Skin of body (tissue), 2 donors: ENCODE data around the gene SYNGR2. TPM values are rescaled to one million over a fixed set of nuclear protein-coding genes. Genes with fewer than 3 reads are reported as not detected.
"Not testable (repeated sequence)": the region's sequence is repeated elsewhere in the genome, so short reads cannot be mapped to it uniquely, and the experiment has no call there.

Experiments
- DNase-seq: peaks from one replicate; lab custom pipeline; 2025; lab: John Stamatoyannopoulos, UW
- total RNA-seq: library from RNA; depleted of rRNA; stranded (reverse); fragments of >200 nt; gene quantifications from one replicate; pipeline ENCODE4 v1.2.3, GENCODE V29; 2014

The SYNGR2 gene
- total RNA-seq, 1 donor from 2014 or later = 16.7 TPM

DNA sequence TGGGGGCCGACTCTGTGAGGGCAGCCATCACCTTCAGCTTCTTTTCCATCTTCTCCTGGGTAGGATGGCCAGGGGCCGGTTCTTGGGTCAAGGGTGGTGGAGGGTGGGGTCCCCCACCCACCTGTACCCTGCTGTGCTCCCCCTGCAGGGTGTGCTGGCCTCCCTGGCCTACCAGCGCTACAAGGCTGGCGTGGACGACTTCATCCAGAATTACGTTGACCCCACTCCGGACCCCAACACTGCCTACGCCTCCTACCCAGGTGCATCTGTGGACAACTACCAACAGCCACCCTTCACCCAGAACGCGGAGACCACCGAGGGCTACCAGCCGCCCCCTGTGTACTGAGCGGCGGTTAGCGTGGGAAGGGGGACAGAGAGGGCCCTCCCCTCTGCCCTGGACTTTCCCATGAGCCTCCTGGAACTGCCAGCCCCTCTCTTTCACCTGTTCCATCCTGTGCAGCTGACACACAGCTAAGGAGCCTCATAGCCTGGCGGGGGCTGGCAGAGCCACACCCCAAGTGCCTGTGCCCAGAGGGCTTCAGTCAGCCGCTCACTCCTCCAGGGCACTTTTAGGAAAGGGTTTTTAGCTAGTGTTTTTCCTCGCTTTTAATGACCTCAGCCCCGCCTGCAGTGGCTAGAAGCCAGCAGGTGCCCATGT lies 3.3 kb downstream of the SYNGR2 start:
- DNase-seq = not testable (repeated sequence)

DNA sequence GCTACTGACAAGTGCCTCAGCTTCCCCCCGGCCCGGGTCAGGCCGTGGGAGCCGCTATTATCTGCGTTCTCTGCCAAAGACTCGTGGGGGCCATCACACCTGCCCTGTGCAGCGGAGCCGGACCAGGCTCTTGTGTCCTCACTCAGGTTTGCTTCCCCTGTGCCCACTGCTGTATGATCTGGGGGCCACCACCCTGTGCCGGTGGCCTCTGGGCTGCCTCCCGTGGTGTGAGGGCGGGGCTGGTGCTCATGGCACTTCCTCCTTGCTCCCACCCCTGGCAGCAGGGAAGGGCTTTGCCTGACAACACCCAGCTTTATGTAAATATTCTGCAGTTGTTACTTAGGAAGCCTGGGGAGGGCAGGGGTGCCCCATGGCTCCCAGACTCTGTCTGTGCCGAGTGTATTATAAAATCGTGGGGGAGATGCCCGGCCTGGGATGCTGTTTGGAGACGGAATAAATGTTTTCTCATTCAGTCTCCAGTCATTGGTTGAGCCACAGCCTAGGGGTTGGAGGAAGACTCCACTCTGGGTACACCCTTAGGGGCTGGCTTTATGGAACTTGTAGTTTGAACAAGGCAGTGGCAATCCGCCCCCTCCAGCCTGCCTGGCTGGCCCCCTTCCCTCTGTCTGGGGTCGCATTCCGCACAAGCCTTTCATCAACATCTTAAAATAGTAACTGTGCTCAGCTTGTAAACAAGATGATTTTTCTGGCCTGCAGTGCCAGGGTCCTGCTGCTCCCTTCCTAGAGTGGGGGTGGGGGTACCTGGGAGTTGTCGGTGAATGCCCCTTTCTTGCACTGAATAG lies 4.1 kb downstream of the SYNGR2 start:
- DNase-seq = no peak

GRCh38 chr17:78173097-78173715 lies 4.8 kb downstream of the SYNGR2 start:
- no peak for DNase-seq

DNA sequence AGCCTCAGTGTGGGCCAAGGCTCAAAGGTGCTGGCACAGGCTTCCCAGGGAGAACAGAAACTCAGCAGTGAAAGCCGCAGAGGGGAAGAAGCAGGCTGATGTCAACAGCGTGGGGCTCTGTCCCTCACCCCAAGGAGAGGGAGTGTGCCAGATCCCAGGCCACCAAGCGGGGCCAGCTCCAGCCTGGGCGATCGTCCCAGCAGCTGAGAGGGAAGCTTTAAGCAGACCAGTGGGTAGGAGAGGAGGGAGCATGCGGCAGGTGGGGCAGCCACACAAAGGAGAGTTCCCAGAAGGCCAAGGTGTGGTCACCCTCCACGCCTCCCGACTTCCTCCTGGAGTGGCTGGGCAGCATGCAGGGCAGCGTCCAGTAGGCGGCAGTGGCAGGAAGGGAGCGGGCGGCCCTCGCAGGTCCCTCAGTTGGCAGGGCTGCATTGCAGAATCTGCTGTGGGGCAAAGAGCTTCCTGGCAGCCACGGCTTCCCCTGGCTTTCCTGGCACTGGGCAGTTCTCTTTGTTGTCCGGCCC lies 6.0 kb downstream of the SYNGR2 start:
- DNase-seq = no peak

DNA sequence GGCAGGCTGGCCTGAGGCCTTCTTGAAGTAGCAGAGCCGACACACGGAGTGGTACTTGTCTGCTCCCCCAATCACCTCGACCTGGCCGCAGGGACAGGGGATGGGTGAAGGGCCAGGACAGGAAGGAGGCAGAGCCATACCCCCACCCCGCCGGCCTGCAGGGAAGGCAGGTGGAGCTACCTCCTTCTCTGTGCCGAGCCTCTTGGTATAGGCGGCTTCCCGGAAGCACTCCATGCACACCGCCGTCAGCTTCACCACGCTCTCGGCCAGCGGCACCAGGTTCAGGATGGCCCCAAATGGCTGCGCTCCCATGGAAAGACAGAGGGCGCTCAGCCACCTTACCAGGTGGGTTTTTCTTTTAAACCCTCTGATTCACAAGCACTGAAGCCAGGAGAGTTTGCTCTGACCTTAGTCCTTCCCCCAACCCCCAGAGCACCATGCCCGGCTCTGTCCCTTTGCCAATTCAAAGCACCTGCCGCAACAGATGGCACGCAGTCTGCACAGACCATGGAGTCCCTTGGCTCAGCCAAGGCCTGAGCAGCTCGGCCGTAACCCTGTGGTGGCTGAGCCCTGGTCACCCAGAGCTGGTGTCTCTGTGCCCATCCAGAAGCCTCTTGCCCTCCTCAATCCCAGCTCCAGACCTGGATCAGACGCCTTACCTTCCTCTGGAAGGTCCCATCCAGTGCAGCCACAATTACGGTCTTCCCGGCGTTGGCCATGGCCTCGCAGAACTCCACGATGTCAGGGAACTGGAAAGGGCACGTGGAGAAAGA lies 6.7 kb downstream of the SYNGR2 start:
- DNase-seq = no peak

- DNase-seq = no peak
These were observed 7.2 kb downstream of the SYNGR2 start for GRCh38 chr17:78175643-78175981.

DNA sequence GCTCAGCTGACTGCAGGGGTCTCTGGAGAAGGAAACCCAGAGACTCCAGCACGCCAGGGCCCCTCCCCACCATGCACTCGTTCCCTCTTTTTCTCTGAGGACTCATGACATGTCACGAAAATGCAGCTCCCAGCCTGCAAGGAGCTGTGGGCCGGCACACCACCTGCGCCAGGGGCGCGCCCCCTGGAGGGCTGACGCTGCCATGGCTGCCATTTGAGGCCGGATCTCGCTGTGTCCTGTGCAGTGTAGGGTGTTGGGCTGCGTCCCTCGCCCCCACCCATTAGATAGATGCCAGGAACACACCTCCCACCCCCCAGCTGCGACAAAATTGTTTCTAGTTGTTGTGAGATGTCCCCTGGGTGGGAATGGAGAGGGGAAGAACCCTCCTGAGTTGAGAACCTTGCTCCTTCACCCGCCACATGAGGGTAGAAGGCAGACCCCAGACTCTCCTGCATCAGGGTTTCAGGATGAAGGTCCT lies 8.2 kb downstream of the SYNGR2 start:
- no peak for DNase-seq

DNA sequence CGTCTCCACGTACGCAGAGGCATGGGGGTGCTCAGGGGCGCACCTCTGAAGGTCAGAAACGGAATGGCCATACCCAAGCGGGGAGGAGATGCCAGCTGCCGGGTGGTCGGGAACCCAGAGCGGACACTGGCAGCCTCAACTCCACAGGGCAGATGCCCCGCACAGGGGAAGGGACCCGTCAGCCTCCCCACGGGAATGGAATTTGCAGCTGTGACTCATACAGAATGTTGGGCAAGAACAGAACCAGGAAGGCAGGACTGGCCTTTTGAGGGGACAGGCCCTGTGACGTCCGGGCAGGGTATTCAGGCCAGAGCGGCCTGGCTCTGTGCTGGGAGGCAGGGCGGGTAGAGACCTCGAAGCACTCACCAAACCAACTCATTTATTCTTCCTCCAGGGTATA lies 11.0 kb downstream of the SYNGR2 start:
- no peak for DNase-seq

DNA sequence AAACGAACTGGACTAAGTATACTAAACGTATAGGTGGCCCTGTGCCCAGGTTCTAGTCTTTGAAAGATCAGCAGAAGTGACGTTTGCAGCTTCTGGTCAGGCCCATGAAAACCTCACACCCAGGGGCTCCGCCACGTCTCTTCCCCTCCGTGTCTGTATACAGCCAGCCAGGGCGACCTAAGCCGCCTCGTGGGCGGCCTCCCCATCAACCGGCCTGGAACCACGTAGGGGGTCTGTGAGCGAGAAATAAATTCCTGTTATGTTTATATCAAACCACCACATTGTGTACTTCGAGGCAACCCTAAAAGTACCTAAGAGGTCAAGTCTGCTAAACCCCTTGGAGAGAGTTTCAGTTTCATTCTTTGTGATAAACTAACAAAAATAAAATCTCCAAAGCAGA lies 11.7 kb downstream of the SYNGR2 start:
- no peak for DNase-seq

GRCh38 chr17:78180508-78180907 lies 12.1 kb downstream of the SYNGR2 start:
- DNase-seq = no peak

DNA sequence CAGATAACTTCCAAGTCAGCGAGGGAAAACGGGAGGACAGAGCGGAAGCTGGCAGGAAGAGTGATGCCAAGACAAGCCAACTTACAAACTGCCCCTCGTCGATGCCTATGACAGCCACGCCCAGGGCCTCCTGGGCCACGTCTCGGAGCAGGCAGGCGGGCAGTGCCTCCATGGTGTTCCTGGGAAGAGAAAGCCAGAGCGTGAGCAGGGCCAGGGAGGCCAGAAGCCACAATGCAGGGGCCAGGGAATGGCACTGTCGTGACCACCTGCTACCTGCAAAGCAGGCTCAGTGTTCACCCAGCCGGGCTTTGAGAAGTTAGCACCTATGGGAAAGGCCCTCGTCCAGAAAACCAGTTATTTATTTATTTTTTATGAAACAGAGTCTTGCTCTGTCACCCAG lies 14.1 kb downstream of the SYNGR2 start:
- no peak for DNase-seq

- DNase-seq = no peak
These were observed 15.5 kb downstream of the SYNGR2 start for GRCh38 chr17:78183916-78184315.

DNA sequence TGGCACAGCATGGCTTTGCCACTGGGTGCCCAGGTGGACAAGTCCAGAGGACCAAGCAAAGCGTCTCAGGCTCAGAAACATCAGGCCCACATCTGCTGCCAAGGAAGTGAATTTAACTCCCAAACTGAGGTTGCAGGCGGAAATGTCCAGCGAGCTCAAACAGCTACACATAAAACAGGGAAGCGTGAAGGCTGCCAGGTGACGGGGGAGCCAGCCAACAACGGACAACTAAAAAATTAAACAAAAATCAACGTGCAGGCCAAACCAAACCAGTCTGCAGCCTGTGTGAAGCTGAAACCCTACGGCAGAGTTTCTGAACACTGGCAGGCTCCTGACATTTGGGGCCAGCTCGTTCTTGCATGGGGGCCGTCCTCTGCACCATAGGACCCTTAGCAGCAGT lies 16.0 kb downstream of the SYNGR2 start:
- DNase-seq = no peak

DNA sequence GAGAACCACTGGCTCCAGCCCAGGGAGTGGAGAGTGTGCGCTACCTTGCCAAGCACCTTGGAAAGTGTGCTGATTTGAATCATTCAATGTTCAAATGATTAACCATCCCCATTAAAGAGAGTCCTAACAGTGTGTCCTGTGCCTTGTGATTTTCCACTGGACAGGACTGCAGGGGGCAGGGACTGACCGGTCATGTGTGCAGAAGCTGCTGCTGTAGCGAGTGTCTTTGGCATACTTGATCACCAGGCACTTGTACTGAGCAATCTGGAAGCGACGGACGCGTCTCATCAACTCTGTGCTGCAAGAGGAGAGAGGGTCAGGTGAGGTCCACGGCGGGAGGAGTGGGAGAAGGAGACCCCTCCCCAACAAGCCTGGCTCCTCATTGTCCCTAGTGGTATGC lies 16.5 kb downstream of the SYNGR2 start:
- DNase-seq = no peak

DNA sequence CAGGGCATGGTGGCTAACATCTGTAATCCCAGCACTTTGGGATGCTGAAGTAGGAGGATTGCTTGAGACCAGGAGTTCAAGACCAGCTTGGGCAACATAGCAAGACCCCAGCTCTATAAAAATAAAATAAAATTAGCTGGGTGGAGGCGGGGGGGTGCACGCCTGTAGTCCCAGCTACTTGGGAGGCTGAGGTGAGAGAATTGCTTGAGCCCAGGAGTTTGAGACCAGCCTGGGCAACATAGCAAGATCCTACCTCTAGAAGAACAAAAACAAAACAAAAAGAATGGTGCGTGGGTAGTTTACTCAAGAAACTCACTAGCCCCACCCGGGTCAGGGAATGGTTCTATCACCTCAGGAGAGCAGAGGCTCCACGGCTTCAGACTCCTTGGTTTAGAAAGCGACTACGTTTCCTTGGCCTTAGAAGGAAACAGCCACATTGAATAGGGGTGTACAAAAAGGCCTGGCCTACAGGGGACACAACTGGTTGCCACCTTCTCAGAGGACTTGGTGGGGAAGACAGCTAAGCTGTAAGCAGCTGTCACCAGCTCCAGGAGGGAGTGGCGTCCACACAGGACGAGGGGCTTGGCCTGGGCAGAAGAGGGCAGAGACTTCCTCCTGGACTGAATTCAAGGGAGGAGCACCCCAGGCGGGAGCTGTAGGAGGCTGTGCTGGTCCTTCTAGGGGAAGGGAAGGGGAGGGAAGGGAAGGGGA lies 17.8 kb downstream of the SYNGR2 start:
- peak; percentile 37 for DNase-seq

DNA sequence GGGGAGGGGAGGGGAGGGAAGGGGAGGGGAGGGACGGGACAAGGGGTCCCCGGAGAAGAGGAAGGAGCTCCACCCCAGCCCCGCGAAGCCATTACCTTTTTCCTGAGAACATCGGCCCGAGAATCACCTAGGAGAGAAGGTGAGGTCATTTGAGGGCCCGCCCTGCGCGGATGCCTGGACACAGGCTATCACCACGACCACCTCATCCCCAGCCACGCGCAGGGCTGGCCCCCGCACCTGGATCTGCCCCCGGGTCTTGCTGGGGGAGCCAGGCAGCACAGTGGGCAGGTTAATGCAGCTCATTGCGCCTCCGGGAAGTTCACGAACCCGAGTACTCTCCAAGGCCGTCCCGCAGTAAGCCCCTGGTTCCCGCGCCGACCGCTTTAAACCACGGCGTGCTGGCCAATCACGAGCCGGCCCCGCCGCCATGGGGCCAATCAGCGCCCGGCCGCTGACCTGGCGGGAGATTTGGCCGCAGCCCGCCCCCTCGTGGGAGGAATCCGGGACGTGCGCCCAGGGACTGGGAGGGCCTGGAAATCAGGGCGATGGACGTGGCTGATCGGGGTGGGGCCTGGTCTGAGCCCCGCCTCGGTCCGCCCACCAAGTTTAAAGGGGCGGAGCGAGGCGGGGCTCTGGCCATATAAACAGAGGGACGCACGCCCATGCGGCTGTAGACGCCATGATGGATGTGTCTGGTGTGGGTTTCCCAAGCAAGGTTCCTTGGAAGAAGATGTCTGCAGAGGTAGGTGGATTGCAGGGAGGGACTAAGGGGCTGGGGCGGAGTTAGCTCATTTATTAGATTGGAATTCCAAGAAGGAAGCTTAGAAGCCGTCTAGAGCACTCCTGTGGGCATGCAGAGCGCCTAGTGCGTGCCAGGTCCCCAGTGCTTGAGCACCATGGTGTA lies 18.6 kb downstream of the SYNGR2 start, which contains the start of the genes AFMID and TK1:
TSS of gene AFMID (plus strand) at position 671 of the 904 bp plus-strand sequence. CDS start at position 680, 9 bp downstream.
TSS of gene TK1 (minus strand) at position 361 of the 904 bp plus-strand sequence. CDS start at position 303, 58 bp downstream.
- DNase-seq = peak; percentile 95

DNA sequence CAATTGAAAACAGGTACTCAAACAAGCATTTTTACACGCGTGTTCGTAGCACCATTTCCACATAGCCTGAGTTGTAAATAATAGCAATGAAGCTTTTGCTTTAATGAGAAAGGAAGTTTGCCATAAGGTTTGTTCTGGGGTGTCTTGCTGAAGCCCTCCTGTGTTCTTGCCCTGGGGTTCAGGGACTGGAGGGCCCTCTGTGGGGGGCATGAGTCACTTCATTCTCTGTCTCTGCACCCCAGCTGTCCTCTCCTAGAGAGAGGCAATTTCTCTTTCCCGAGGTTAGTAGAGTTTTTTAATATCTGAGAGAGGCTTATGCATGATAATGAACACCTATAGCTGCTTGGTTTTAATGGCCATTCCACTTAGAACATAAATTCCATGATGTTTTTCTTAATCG lies 28.3 kb downstream of the SYNGR2 start:
- DNase-seq = no peak

DNA sequence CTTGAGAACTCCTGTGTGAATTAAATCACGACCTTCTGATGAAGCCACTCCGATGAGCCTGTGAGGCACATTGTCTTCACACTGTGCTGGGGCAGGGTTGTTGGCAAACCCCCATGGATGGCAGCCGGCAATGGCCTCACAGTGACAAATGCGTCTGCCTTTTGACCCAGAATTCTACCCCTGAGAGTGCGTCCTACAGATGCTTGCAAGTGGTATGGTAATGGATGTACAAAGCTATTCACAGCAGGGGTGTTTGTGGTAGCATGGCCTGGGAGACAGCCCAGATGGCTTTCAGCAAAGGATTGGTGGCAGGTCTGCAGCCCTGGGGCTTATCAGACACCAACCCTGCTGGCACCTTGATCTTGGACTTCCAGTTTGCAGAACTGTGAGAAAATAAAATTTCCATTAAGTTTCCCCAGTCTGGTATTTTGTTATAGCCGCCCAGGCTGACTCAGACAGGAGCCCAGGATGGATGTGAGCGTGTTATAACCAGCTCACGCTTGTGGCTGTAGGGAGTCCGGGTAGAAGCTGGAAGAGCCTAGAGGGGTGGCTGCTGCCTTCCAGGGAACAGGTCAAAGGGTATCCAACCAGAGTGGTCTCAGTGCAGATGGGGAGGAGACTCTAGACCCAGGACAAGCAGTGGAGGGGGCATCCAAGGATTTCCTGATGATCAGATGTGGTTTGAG lies 28.9 kb downstream of the SYNGR2 start:
- DNase-seq = no peak

GRCh38 chr17:78200451-78200850 lies 32.1 kb downstream of the SYNGR2 start:
- no peak for DNase-seq
